HG02943 (cell line): Measurements from ENCODE around the gene TMEM132D.

Source experiments
- ATAC-seq: cut with Tn5 transposase; IDR thresholded peaks from one replicate; pipeline ENCODE4 v1.9.1; 2021; ENCODE audit warnings: mild to moderate bottlenecking, low read depth, moderate library complexity; ENCODE audit not compliant: unreplicated experiment

Gene TMEM132D

DNA sequence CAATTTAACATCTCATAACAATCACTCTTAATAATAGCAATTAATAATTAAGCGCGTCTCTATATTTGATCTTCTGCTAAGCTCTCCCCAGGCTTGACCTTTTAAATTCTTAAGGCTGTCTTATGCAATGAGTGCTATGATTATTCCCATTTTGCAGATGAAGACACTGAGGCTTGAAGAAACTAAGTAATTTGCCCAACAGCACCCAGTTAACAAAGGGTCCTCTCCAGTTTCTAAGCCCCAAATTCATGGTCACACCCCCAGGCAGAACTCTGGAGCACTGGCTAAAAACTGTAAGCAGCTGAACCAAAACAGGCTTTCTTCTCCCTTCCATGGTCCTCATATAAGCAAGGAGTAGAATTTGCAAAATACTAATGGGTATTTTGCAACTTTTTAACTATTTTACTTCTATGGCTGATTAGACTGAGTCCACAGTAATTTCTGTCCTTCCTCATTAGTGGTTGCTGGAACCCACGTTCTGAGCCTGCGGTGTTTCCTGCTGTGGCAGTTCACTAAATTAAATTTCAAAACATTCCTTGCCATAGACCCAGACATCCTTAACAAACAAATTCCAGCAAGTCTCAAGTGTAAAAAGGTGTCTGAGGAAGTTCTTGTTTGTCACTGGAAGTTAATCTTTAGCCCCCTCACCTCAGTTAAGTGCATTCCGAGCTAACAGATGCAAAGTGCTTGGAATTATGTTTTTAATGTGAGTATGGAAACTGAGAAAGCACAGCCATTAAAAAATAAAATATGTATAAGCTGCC is 76.5 kb downstream of the TMEM132D start:
- ATAC-seq = no peak

DNA sequence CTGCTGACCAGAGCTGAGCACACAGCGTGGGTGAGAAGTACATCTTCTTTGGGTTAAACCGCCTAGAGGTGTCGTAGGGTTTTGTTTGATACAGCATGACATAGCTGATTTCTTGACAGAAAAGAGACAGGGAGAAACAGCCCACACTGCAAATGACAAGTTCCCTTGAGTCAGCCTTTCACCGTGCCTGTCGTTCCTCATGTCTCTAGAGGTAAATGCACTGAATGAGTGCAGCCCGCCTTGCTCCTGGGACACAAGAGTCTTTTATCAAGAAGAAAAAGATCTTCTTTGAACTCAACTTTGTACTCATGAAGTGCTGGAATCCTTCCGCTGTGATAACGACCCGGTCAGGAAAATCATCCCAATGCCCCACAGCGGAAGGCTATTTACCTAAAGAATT is 77.6 kb downstream of the TMEM132D start:
- ATAC-seq = no peak

DNA sequence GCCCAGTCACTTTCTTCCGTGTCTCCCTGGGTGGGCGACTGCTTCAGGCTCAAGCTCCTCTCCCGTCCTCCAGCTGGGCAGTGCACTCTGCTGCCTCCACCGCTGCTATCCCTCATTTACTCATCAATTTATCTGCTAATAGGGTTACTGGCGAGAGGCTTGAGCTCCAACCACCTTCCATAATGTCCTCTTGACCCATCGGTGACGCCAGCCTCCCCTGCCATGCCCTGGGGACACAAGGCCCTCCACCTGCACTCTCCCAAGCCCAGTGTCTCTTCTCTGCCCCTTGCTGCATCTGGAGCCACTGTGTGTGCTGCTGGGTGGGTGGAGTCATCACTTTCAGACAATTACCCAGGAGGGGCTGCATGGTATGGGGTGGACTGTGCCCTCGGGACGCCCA is 78.5 kb downstream of the TMEM132D start:
- no peak for ATAC-seq

DNA sequence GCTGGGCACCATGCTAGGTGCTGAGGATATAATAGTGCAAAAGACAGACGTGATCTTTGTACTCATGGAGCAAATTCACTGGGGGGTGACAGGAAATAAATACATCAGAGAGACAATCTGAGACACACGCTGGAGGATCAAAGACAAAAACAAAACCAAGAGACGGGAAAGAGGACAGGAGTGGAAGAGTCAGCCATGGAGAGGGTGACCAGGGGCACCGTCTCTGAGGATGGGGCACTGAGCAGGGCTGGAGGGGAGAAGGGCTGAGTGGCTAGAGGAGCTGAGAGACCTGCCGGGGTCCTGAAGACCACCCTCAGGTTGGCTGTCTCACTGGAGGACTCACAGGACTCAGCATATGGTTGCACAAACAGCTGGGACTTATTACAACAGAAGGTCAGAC is 81.9 kb downstream of the TMEM132D start:
- no peak for ATAC-seq

DNA sequence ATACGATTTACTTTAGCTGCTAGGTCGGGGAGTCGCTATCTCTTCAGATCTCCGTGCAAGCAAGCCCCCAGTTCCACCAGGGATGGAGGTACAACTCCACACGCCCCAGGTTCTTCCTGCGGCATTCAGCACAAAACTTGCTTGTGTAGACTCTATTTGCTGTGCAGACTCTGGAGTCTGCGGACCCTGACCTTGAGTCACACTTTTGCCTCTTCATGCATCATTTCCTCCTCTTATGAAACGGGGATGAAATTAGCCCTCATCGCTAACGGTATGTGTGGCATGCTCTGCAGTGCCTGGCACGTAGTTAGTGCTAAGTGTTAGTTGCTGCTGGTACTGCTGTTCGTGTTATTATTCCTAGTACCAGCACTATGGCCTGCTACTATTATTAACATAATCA is 84.4 kb downstream of the TMEM132D start:
- no peak for ATAC-seq

DNA sequence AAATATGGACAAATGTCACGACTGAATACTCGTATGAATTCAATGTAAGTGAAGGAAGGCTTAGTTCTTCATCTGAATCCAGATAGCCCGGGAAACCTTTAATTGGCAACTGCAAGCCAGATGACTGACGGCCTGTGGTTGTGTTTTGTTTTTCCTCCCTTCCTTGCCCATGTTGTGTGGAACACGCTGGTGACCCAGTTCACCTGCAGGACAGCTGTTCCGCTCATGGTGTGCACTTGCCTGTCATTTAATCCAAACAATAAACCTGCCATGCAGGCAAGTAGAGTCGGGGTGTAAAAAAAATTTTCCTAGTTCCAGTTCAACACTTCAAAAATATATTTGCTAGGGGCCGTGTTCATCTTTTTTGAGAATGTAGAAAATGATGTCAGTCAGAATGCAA is 88.0 kb downstream of the TMEM132D start:
- ATAC-seq = no peak

DNA sequence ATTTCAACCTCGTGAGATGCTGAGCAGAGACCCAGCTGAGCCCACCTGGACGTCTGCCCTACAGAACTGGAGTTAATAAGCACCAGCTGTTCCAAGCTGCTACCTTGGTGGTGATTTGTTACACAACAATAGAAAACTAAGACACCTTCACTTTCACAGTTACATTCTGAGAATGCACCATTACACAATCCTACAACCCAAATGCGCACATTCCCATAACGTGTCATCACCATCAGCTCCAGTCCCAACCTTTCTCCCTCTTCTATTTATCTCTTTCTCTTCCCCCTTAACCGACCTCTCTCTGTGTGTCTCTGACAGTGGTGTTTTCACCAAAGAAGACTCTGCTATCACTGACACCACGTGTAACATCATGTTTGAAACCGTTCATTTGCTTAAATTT is 91.9 kb downstream of the TMEM132D start:
- ATAC-seq = no peak

DNA sequence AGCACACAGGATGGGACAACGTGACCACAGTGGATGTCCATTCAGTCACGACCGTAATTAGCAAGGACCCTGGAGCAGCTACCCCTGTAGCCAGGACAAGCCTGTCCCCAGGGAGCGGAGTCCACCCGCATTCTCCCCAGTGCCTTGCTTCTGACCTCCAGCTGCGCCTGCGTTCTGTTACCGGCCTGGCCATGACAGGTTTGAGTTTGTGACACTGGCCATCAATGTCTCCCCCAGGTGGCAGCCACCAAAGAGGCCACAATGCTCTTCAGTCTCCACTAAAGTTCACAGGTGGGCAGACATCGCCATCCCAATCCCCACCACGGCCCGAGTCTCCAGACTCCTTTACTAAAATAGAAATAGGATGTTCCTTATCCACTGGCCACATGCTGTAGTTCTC is 96.7 kb downstream of the TMEM132D start:
- no peak for ATAC-seq

DNA sequence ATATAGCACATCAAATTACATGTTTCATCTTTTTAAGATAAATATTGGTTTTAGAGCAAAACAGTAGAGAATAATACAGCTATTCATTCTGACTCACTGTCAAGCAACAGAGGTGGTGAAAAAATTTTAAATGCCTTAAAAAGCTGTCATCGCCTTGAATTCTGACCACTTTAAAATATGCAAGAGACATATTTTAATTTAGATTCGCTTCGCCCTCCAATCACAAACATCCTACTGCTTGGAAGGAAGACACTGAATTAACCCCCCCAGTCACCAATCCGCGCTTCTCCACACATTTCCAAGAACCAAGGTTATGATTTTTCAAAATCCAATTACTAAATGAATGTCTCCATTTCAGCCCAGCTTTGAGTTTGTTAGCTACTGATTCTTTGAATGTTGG is 112.4 kb downstream of the TMEM132D start:
- no peak for ATAC-seq

DNA sequence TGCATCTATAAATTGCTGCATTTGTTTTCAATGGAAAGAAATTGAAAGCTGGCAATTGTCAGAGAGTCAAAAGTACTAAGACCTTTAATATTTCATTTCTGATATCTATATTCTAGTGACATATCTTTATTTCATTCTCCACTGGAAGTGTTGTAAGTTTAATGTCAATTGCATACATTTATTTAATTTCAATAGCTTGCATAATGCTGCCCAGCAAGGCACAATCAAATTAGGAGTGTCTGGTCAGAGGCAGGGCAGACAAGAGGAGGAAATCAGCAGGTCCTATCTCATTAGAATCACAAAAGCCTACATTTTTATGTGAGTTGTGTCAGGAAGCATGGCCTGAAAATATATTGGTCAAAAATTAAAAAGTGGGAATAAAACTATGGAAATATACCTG is 112.9 kb downstream of the TMEM132D start:
- ATAC-seq = no peak

- ATAC-seq = no peak
Observed at GRCh38 chr12:129790331-129790730, 113.5 kb downstream of the TMEM132D start.

DNA sequence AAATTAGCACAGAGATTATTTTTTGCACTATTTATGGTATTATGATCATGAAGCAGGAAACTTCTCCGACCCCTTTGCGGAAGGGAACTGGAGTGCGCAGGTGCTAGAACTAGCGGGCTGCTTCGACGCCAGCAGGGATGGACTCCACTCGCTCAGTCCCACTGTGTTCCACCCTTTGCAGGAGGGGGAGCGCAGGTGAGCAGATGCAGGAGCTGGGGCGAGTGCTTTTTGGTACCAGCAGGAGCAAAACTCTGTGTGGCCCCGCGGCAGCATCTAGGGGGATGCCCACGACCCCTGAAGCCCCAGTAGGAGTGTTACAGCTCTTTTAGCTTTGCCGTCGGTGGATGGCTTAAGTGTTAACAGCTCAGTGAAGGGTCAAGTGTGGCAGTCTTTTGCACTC is 113.9 kb downstream of the TMEM132D start:
- ATAC-seq = no peak

DNA sequence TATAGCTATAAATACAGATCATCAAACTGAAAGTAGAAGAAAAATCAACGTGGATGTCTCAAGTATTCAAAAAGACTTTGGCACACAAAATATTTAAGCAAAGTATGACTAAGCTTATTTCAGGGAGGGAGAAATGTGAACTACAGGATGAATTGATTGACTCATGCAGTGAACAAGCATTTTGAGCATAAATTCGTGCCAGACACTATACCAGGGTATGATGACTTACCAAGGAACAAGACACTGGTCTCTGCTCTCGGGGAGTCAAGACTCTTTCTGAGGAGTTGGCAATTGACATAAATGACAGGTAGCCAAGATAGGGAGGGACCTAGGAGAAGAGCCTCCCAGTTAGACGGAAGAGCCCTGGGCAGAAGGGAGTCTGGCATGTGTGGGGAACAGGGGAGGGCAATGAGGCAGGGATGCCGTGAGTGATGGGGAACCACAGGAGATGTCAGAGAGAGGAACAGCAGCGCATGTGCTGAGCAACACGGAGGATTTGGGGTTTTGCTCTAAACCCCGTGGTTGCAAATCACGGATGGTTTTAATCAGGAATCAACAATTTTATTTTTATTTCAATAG is 115.2 kb downstream of the TMEM132D start:
- no peak for ATAC-seq

DNA sequence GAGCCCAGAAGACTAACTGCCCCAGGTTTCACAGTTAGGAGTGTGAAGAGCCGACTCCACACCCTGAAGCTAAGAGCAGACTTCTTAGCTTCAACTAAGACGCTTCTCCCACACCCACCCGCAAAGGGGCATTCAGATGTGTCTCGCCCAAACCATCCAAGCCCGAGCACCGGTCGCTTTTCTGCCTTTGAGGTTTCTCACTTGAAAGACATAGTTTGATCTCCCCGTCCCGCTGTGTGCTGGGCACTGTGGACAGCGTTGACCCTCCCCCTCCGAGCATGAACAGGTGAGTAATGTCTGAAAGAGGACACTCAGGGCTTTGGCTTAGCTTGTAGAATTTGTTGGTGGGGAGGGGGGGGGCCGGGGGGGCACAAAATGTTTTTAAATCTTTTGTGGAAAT is 123.8 kb downstream of the TMEM132D start:
- ATAC-seq = no peak

- no peak for ATAC-seq
Observed at GRCh38 chr12:129779033-129779432, 124.8 kb downstream of the TMEM132D start.

GRCh38 chr12:129776977-129777667 is 126.7 kb downstream of the TMEM132D start:
- ATAC-seq = no peak

- ATAC-seq = no peak
Observed at GRCh38 chr12:129772501-129773493, 131.0 kb downstream of the TMEM132D start.

DNA sequence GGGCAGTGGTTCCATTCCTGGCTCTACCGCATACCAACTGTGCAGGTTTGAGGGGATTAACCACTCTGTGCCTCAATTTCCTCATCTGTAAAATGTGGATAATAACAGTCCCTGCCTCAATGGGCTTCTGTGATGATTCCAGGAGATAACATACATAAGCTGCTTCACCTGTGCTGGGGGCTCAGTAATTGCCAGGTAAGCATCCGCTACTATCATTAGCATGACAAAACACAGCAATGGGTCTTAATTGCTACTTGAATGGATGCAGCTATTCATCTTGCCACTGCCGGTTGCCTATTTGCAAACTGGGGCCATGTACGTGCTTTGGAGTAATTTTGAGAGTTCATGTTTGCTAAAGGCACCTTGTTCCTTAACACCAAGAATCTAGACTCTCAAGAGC is 132.6 kb downstream of the TMEM132D start:
- ATAC-seq = no peak

GRCh38 chr12:129765719-129766118 is 138.1 kb downstream of the TMEM132D start:
- ATAC-seq = no peak

- ATAC-seq = no peak
Observed at GRCh38 chr12:129762436-129762835, 141.4 kb downstream of the TMEM132D start.

GRCh38 chr12:129753586-129753985 is 150.2 kb downstream of the TMEM132D start:
- ATAC-seq = no peak
